HG03442 (cell line): ENCODE measurements around the gene PARP4.
"Not testable (repeated sequence)": the region's sequence is repeated elsewhere in the genome, so short reads cannot be mapped to it uniquely, and the experiment has no call there.

Experiments
- ATAC-seq: cut with Tn5 transposase; IDR thresholded peaks from one replicate; pipeline ENCODE4 v1.9.1; 2021; ENCODE audit warnings: mild to moderate bottlenecking, moderate library complexity; ENCODE audit not compliant: unreplicated experiment

The PARP4 gene

GRCh38 chr13:24512197-24512907, at the start of gene PARP4:
Gene PARP4 (minus strand): TSS chr13:24512778. CDS start chr13:24503776, 9,002 bp downstream.
- peak; percentile 66 for ATAC-seq

DNA sequence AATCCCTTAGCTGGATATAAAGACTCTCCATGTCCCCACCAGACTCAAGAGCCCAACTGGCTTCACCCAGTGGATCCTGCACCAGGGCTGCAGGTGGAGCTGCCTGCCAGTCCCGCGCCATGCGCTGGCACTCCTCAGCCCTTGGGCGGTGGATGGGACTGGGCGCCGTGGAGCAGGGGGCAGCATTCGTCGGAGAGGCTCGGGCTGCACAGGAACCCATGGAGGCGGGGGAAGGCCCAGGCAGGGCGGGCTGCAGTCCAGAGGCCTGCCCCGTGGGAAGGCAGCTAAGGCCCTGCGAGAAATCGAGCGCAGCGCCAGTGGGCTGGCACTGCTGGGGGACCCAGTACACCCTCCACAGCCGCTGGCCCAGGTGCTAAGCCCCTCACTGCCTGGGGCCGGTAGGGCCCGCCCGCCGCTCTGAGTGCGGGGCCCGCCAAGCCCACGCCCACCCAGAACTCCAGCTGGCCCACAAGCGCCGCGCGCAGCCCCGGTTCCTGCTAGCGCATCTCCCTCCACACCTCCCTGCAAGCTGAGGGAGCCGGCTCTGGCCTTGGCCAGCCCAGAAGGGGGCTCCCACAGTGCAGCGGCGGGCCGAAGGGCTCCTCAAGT, 48.1 kb upstream of the PARP4 start:
- not testable (repeated sequence) for ATAC-seq

- not testable (repeated sequence) for ATAC-seq
These were observed 47.0 kb upstream of the PARP4 start for GRCh38 chr13:24559431-24560218.

DNA sequence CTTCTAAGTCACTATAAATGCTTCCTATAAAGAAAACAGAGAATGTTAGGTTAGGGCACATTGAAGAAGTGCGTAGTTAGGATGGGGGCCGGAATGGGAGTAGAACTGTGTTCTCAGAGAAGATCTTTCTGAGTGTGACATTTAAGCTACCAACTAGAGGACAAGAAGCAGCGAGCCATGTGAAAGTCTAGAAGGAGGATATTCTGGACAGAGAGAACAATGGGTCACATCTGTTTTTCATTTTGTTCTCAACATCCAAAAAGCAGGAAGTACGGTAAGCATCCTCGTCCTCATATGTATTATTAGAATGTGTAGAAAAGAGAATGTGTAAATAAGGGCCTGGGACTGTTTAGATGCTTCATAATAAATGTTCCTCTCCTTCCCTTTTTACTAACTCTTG, 44.5 kb upstream of the PARP4 start:
- ATAC-seq, result no peak

DNA sequence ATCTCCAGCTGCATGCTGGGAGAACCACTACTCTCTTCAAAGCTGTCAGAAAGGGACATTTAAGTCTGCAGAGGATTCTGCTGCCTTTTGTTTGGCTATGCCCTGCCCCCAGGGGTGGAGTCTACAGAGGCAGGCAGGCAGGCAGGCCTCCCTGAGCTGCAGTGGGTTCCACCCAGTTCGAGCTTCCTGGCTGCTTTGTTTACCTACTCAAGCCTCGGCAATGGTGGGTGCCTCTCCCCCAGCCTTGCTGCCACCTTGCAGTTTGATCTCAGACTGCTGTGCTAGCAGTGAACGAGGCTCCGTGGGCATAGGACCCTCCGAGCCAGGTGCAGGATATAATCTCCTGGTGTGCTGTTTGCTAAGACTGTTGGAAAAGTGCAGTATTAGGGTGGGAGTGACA, 41.3 kb upstream of the PARP4 start:
- not testable (repeated sequence) for ATAC-seq

GRCh38 chr13:24541476-24542352, 29.1 kb upstream of the PARP4 start:
- ATAC-seq, result not testable (repeated sequence)

- no peak for ATAC-seq
These were observed 28.5 kb upstream of the PARP4 start for GRCh38 chr13:24541127-24541475.

DNA sequence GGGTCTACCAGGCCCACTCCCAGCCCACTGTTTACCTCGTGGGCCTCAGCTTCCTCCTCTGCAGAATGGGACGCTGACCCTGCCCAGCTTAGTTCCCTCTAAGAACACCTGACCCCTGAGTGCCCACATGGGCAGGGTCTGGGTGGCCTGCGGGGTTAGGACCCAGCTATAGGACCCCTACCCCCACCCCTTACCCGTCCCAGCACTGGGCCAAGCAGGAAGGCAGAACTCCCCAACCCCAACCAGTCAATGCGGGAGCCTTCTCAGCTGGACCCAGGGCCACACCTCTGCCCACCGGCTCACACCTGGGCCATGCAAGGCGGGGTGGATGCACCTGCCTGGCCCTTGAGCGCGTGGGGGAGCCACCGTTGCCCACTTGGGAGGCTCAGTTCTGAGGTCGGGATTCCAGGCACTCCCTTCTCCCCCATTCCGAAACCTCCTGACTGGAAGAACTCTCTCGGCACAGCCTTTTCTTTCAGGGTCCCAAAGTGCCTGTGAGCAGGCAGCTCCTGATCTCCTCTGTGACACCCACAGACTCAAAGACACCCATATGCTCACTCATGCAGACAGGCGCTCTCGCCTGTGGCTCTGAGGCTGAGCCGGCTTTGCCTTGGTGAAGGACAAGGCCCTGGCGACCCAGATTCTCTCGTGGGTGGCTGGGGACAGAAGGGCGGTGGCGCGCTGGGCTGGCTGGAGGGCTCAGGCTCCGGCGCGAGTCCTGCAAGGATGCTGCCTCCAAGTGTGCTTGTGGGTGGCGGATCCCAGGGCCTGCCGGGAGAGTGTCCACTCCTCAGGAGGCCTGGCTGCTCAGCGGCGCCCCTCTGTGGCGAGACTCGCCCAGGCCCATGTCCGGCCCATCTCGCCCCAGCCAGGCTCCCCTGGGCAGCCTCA, 27.9 kb upstream of the PARP4 start:
- ATAC-seq, result no peak

DNA sequence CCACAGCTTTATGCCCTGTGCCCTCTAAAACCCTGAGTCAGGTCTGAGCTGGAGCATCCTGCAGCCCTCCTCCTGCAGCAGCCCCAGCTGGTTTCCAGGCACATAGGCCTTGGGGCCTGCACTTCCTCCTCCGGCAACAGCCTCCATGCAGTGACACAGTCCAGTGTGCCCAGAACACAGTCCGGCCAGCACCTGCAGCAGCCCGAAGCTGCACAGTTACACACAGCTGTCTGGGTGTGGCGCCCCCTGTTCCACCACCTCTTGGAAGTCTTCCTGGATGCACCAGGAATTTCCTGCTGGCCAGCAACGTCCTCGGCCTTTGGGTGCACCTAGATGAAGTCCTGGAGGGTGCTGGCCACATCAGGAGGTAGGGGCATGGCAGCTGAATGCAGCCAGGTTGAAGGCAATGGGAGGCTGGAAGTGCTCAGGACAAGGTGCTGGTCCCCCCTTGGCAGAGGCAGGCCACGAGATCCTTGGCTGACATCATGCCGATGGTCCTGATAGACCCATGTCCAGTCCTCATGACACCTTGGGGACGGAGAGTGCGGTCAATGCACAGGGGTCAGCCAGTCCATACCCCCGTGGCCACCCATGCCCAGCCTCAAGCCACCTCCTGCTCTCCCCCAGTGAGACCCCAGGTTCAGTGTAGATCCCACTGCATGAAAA, 27.1 kb upstream of the PARP4 start:
- ATAC-seq, result no peak

DNA sequence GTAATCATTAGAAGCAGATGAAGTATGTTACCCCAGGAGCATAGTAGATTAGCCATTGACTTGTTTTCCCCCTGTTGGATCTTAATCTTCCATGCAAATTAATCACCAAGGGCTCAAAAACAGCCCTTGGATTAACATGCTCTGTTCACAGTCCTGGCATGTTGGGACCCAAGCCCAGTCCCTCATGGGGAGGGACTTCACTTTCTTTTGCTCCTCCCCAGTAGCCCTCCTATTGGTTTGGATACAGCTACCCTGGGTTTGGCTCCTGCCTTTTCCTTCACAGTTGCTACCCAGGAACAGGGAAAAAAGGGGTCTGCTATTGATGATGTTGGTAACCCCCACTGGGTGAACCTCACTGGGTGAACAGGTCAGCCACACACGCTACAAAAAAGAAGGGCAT, 16.9 kb upstream of the PARP4 start:
- ATAC-seq, result no peak

DNA sequence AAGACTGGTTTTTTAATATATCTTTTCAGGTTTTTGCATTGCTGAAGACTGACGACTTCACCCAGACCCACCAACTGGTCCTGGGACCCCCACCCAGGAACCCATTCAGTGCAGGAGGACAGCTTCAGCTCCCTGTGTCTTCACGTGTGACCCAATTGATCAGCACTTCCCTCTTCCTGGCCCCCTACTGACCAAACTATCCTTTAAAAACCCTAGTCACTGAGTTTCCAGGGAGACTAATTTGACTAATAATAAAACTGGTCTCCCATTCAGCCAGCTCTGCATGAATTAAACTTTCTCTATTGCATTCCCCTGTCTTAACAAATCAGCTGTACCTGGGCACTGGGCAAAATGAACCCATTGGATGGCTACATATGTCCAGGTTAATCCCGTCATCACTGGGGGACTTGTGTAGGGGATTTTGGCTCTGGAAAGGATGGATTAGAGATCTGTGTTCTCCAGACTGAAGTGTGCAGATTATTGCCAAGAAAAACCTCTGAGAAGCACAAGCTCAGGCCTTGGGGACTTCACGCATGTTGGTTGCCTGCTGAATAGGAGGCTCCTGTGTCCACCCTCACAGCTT, 16.3 kb upstream of the PARP4 start:
- ATAC-seq, result no peak

- no peak for ATAC-seq
These were observed 14.7 kb upstream of the PARP4 start for GRCh38 chr13:24527266-24527775.

GRCh38 chr13:24520733-24521132, 8.2 kb upstream of the PARP4 start:
- ATAC-seq, result no peak

GRCh38 chr13:24516919-24517318, 4.3 kb upstream of the PARP4 start:
- ATAC-seq, result no peak

DNA sequence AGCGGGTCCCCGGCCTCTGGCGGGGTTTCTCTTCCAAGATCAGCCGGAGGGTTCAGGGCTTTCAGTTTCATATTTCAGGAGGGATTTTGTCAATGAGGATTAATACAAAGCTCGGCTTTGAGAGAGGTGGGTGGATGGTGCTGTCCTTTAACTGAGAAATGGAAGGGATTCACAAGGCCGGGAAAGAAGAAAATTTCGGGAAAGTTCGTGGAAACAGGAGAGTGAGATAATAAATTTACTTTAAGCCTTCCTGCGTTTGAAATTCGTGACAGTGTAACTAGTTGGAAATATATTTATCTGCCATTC, 283 bp upstream of the PARP4 start:
- no peak for ATAC-seq

- no peak for ATAC-seq
These were observed 772 bp downstream of the PARP4 start for GRCh38 chr13:24511816-24512196.

DNA sequence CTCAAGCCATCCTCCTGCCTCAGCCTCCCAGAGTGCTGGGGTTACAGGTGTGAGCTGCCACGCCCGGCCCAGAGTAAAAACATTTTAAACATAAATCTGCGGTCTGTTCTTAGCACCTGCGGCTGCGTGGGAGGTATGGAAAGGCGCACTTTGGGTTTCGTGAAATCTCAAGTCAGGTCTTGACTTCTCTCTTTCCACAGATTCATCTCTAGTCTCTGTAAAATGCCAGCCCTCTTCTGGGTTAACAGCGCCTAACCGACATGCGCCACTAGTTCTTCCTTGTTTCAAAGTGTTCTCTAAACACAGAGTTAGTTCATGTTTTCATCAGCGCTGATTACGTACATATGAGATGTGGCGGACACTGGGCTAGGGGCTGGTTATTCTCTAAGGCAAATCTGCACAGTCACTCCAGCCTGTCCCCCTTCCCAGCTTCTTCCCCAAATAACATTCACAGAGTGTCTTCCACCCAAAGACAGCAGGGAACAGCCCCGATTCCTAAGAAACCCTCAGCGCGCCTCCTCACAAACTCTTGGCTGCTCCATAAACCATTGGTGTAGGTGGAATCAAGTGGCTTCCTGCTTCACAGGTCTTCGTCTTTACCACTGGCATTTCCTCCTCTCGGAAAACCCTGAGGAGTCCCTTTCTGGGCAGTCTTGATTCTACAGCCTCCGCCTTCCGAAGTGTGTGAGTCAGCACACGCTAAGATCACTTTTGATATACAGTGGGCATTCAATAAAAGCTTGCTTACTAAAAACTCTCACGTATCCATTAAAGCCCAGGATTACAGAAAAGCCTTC, 1.4 kb downstream of the PARP4 start:
- peak; percentile 37 for ATAC-seq

DNA sequence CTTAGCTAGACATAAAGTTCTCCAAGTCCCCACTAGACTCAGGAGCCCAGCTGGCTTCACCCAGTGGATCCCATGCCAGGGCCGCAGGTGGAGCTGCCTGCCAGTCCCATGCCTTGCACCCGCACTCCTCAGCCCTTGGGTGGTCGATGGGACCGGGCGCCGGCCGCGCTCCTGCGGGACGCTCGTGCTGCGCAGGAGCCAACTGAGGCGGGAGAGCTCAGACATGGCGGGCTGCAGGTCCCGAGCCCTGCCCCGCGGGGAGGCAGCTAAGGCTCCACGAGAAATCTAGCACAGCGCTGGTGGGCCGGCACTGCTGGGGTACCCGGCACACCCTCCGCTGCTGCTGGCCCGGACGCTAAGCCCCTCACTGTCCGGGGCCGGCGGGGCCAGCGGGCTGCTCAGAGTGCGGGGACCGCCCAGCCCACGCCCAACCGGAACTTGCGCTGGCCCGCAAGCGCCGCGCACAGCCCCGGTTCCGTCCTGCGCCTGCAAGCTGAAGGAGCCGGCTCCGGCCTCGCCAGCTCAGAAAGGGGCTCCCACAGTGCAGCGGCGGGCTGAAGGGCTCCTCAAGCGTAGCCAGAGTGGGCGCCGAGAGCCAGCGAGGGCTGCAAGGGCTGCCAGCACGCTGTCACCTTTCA, 5.8 kb downstream of the PARP4 start:
- ATAC-seq, result no peak
